HG03571 (cell line): Measurements from ENCODE around the gene CARD9.
"Not testable (repeated sequence)": the region's sequence is repeated elsewhere in the genome, so short reads cannot be mapped to it uniquely, and the experiment has no call there.

ENCODE experiments used
- ATAC-seq: cut with Tn5 transposase; IDR thresholded peaks from one replicate; pipeline ENCODE4 v1.9.1; 2021; ENCODE audit not compliant: unreplicated experiment

Gene CARD9

DNA sequence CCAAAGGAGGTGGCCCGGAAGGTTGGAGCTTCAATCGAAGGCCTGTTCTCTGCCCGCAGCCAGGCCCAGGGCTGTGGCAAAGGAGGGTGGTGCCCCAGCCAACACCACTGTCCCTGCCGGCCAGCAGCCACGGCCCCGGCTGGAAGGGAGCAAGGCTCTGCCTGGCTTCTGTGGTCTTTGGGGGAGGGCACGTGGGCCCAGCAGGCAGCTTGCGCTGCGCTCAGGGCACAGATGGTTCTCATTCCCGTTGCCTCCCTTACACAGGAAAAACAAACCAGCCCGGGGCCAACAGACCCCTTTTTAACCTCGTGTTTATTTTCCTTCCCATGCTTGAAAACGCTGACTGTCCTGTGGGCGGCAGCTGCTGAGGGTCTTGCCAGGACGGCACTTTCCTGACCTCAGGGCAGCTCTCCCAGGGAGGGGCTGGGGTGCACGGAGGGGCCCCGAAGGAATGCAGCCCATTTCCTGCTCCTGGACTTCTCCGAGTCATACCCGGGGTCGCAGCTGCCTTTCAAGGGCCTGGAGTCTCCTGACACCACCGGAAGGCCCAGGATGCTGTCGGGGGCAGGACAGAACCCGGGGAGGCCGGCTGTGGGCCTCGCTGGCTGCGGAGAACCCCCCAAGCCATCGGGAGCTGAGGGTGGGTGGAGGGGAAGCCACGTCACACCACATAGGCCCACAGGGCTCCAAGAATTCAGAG is 47.3 kb downstream of the CARD9 start:
- ATAC-seq, result no peak

DNA sequence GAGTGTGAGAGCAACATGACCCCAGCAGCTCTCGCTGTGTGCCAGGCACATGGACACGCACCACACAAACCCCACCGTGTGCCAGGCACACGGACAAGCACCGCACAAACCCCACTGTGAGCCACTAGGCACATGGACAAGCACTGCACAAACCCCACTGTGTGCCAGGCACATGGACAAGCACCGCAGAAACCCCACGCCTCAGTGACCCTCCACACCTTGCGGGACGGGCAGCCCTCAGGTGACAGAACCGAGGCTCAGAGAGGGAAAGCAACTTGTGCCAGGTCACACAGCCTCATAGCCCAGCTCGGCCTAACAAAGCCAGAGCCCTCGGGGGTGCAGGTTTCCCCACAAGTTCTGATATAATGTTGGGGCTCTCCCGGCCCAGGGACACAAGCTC is 48.1 kb downstream of the CARD9 start:
- ATAC-seq, result no peak

DNA sequence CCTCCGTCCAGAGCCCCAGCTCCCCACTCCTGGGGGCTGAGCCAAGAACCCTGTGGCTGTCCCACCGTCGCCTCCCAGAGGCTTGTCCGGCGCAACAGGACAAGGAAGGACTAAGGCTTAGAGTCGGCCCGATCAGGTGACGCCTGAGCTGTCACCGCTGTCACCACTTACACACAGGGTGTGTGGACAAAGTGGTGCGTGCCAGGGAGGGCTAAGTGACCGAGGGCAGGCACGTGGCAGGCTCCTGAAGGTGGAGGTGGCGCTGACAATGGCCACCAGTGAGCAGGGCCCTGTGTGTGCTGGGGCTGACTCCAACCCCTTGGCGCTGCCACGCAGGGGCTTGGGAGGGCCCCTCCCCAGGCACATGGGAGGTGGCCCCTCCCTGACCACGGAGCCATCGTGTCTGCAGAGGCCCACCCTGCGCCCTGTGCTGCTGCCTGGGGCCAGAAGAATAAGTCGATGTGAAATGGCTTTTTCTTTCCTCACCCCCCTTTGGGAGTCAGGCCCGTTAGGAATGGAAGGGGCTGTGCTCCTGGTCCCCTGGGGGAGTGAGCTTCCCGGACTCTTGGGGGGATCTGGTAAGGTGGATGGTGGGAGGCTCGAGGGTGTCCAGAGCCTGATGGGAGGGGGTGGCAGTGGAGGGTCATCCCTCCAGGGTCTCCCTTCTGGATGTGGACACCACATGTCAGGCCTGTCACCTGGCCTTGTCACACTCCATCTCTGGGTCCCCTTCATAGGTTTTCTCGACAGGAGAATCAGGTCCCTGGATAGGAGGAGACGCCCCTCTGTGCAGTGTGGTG is 48.8 kb downstream of the CARD9 start:
- ATAC-seq, result no peak

DNA sequence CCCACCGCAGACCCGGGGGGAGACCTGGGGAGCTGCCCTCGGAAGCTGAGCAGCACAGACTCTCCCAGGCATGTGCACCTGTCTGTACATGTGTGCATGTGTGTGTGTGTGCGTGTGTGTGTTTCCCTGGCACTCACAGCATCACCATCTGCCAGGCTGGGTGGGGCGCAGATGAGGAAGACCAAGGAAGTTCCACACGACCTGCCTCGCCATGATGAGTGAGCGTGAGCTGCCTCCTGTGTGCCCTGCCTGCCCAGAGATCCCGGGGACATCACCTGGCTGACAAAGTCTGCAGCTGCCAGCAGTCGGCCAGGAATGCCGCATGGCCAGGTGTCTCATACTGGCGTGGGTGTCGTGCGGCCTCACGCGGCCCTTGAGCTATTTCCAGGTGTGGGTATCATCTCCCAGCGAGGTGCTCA is 50.1 kb downstream of the CARD9 start:
- no peak for ATAC-seq

DNA sequence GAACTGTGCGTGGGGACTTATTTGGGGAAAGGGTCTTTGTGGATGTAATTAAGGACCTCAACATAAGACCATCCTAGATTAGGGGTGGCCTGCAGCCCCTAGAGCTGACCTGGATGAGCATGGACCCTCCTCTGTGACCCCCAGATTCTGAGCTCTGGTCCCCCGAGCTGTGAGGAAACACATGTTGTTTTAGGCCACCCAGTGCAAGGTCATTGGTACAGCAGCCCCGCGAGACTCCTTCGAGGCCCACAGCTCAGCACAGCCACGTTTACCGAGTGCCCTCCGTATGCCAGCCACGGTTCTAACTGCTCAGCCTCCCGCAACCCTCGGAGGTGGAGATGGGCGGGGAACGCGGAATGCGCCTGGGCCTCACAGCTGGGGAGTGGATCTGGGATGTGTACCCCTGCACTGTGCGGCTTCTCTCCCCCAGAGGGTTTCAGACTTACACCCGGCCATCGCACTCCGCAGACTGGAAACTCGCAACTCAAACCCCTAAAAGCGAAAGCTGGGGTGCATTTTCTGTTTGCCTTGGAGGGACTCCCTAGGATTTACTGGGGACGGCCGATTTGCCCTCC is 50.6 kb downstream of the CARD9 start:
- no peak for ATAC-seq

DNA sequence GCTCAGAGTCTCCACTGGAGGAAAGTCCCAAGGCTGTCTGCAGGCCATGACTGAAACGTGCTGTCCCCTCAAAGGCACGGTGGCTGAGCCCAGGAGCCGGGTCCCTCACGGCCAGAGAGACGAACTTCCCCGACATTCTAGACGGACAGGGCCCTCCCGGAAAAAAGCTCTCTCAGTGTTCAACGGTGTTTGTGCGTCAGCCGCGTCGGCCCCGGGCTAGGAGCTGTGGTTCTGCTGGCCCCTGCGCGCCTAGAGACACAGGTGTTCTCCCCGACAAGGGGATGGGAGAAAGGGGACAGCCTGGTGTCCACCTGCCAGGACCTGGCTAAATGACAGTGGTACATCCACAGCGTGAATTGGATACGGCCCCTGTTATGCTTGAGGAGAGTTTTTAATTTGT is 51.9 kb downstream of the CARD9 start:
- no peak for ATAC-seq

DNA sequence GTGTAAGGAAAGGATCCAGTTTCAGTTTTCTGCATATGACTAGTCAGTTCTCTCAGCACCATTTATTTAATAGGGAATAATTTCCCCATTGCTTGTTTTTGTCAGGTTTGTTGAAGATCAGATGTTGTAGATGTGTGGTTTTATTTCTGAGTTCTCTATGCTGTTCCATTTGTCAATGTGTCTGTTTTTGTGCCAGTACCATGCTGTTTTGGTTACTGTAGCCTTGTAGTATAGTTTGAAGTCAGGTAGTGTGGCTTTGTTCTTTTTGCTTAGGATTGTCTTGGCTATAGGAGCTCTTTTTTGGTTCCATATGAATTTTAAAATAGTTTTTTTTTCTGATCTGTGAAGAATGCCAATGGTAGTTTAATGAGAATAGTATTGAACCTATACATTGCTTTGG is 52.5 kb downstream of the CARD9 start:
- not testable (repeated sequence) for ATAC-seq

DNA sequence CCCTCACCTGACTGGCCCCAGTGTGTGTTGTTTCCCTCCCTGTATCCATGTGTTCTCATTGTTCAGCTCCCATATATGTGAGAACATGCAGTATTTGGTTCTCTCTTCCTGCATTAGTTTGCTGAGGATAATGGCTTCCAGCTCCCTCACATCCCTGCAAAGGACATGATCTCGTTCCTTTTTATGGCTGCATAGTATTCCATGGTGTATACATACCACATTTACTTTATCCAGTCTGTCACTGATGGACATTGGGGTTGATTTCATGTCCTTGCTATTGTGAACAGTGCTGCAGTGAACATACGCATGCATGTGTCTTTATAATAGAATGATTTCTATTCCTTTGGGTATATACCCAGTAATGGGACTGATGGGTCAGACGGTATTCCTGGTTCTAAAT is 53.5 kb downstream of the CARD9 start:
- ATAC-seq, result not testable (repeated sequence)

DNA sequence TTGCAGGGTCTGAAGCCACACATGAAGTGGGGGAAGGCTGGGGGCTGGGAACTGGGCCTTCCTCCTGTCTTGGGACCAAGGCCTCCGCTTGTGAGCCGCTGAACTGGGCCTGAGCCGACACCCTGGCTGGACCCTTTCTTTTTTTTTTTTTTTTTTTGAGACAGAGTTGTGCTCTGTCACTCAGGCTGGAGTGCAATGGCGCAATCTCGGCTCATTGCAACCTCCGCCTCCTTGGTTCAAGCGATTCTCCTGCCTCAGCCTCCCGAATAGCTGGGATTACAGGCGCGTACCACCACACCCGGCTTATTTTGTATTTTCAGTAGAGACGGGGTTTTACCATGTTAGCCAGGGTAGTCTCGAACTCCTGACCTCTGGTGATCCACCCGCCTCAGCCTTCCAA is 54.2 kb downstream of the CARD9 start:
- not testable (repeated sequence) for ATAC-seq

DNA sequence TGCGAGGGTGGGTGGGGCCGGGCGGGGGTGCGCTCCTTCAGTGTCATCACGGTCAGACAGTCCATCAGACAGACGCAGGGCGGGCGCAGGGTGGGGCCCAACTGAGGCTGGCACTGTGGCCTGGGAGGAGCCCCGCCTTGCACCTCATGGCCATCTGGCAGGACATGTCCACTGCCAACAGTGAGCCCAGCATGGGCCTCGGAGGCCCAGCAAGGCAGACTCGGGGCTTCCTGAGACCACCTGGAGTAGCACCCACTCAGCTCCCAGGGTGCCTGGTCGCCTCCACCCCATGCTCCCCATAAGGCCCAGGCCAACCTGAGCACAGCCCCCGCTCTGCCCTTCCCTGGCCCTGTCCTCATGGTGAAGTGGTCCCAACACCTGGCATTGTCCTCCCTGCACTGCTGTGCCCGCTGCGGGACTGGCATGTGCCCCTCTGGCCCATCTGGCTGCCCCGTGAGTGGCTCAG is 54.7 kb downstream of the CARD9 start:
- no peak for ATAC-seq

DNA sequence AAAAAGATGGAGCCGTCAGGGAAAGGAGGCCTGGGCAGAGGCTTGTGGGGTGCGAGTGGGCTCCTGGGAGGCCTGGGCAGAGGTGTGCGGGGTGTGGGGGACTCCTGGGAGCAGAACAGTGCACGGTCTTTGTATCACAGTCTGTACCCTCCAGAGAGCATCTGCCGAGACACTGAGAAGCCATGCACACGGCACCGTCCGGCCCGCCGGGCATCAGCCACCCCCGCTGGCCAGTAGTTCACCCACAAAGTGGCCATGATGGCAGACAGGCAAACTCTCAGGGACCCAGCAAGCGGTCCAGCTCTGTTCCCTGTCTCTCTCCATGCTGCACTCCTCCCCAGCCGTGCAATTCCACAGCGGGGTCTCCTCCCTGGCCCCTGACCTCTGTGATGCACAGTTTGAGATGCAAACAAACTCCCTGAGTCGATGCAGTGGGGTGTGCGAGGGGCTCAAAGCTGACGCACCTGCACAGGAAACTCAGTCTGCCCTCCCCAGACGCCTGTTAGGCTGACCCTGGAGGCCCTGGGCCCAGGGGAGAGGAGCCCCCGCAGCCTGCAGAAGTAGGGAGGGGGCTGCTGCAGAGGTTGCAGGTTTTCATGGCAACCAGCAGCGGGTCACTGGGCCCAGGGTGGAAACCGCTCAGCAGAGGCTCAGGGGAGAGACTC is 55.2 kb downstream of the CARD9 start:
- no peak for ATAC-seq

DNA sequence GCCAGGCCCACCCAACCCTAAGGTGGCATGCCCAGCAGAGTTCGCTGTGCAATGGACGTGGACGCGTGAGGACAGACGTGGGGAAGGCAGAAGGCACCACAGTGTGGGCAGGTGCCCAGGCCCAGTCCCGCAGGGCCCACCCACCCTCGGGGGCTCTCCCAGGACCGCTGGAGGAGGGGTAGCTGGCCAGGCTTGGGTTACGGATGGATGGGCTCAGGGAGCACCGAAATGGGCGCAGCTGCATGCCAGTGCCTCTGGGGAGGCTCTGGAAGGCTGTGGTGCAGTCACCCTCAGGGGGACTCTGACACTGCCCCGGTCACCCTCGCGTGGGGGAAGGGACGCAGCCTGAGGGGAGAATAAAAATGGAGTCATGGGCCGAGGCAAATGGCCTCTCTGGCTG is 55.8 kb downstream of the CARD9 start:
- no peak for ATAC-seq

DNA sequence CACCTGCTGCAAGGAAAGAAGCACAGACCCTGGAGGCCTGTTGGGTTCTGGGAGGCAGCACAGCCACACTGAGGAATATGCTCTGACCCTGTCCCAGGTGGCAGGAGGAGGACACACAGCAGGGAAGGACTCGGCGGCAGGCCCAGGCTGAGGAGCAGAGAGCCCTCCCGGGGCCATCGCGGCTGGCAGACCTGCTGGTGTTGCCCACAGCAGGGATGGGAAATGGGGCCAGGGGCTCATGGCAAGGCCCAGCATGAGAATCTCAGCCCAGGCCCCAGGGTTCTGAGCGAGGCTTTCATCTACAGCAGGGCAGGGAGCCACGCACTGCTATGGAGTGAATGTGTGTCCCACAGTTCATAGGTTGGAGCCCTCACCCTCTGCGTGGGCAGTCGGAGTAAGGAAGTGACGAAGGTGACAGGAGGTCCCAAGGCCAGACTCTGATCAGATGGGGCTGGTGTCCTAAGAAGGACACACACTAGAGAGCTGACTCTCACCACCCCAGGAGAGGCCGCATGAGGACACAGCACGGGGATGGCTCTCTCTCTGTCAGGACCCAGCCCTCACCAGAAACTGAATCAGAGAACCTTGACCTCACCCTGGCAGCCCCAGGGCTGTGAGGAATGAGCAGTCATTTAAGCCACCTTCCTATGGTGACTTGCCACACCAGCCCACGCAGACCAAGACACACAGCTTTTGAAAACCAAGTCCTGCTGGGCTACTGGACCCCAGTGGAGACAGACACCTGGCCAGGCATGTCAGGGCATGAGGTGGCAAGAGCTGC is 56.4 kb downstream of the CARD9 start:
- no peak for ATAC-seq

DNA sequence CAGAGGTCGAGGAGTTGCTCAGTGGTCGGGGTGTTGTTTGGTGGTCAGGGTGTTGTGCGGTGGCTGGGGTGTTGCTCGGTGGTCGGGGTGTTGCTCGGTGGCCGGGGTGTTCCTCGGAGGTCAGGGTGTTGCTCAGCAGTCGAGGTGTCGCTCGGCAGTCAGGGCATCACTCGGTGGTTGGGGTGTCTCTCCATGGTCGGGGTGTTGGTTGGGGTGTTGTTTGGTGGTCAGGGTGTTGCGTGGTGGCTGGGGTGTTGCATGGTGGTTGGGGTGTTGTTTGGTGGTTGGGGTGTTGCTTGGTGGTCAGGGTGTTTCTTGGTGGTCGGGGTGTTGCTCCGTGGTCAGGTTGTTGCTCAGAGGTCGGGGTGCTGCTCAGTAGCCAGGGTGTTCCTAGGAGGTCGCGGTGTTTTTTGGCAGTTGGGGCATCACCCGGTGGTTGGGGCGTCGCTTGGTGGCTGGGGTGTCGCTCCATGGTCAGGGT is 57.2 kb downstream of the CARD9 start:
- ATAC-seq, result no peak

DNA sequence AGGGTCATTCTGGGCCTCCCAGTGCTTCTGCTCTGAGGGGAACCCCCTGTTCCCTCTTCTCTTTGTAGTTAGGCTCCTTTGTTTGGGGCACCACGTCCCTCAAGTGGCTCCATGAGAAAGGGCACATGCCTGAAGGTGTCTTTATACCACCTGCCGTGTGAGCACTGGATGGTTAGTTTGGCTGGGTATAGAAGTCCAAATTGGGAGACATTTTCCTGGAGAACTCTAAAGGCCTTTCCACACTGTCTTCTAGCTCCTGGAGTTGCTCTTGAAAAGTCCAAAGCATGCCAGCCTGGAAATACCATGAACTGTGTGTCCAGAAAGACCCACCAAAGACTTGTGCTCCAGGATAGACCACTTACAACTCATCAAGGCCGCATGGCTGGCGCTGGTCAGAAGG is 58.5 kb downstream of the CARD9 start:
- ATAC-seq, result no peak

DNA sequence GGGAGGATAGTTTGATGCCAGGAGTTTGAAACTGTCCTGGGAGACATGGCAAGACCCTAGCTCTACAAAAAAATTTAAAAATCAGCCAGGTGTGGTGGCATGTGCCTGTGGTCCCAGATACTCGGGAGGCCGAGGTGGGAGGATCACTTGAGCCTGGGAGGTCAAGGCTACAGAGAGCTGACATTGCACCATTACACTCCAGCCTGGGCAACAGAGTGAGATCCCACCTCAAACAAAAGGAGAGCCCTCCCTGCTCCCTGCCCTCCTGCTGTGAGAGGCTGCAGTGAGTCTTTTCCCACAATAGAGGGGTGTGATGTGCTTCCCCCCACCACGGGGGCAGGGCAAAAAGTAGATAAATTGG is 59.4 kb downstream of the CARD9 start:
- ATAC-seq, result no peak
